ENCODE measurements around the gene L3MBTL4. TPM values are rescaled to one million over a fixed set of nuclear protein-coding genes. Genes with fewer than 3 reads are reported as not detected.

L3MBTL4 gene
- total RNA-seq, 1 experiment from 2014 or later = not detected

GRCh38 chr18:6155707-6156106, 259.0 kb downstream of the L3MBTL4 start:
- TF ChIP-seq POLR2AphosphoS5 (IDR thresholded peaks at IDR 0.05; ENCODE audit: low read depth, low read length) (no peak), ZBTB33 (IDR thresholded peaks at IDR 0.05; ENCODE audit: extremely low read depth, insufficient replicate concordance, low read length) (no peak), YY1 (IDR thresholded peaks at IDR 0.05; ENCODE audit: extremely low read depth, insufficient replicate concordance, low read depth, low read length) (no peak), JUND (IDR thresholded peaks at IDR 0.05) (no peak), ATF3 (IDR thresholded peaks at IDR 0.05) (no peak)
- no peaks in the 10 kb centered on the region for H3K79me2 ChIP-seq (ENCODE audit: insufficient read depth, low read length)
- intact Hi-C loops (cut with micrococcal nuclease) = loop anchor here (10.0 kb wide), 1 partner anchor 61 kb away; no protein-coding TSS in a partner anchor
- no peak overlapping the region for H3K27ac ChIP-seq (ENCODE audit: low read depth, low read length)
- no peak for ATAC-seq
- no peaks in the 10 kb centered on the region for H3K9me2 ChIP-seq (ENCODE audit: insufficient read depth)
- peaks cover 20 to 39% of the 10 kb centered on the region in 2 experiments; a peak in 3 of 4 replicates for H3K9me3 ChIP-seq (ENCODE audit: control insufficient read depth in 1 of 2, insufficient read depth in 1 of 2, low read depth in 1 of 2, low read length in 2 of 2)
- H3K4me2 ChIP-seq (ENCODE audit: low read length) = no peak overlapping the region
- no peaks in the 10 kb centered on the region for H3K4me1 ChIP-seq (ENCODE audit: control insufficient read depth in 1 of 2, insufficient read depth in 2 of 2, low read length in 2 of 2)
- POLR2A ChIA-PET = no interaction called here
- H3K9ac ChIP-seq (ENCODE audit: low read length) = no peak overlapping the region
- RAD21 ChIA-PET (ENCODE audit: low non-redundant PET in 1 of 2, low total read pairs in 2 of 2, uncharacterized antibody in 2 of 2, unreplicated experiment in 2 of 2) = no interaction called here
- no TSS peak for BruUV-seq (replicated peaks)
- H4K20me1 ChIP-seq (ENCODE audit: insufficient read depth) = no peaks in the 10 kb centered on the region
- CTCF ChIA-PET = no interaction called here
- DNase-seq (ENCODE audit: low read depth, low spot score) = no peak
- no peak overlapping the region for H3K4me3 ChIP-seq (replicated peaks in 1 of 2; ENCODE audit: low read depth in 1 of 2, low read length in 2 of 2)
- no peak overlapping the region for H2AFZ ChIP-seq (ENCODE audit: low read depth, low read length, poor library complexity, severe bottlenecking)
- no peaks in the 10 kb centered on the region for H3K36me3 ChIP-seq (ENCODE audit: control insufficient read depth in 1 of 2, insufficient read depth in 2 of 2, low read length in 2 of 2)
- H3K27me3 ChIP-seq (ENCODE audit: insufficient read depth, low read length) = no peaks in the 10 kb centered on the region

- BruUV-seq (replicated peaks) = no TSS peak
- Histone ChIP-seq H3K4me2 (ENCODE audit: low read length) (no peak overlapping the region), H3K9me2 (ENCODE audit: insufficient read depth) (no peaks in the 10 kb centered on the region), H3K79me2 (ENCODE audit: insufficient read depth, low read length) (no peaks in the 10 kb centered on the region), H3K9me3 (ENCODE audit: control insufficient read depth in 1 of 2, insufficient read depth in 1 of 2, low read depth in 1 of 2, low read length in 2 of 2) (peaks cover 20 to 33% of the 10 kb centered on the region in 2 experiments; a peak in 2 of 4 replicates), H3K4me3 (replicated peaks in 1 of 2; ENCODE audit: low read depth in 1 of 2, low read length in 2 of 2) (no peak overlapping the region), H3K27ac (ENCODE audit: low read depth, low read length) (no peak overlapping the region), H2AFZ (ENCODE audit: low read depth, low read length, poor library complexity, severe bottlenecking) (no peak overlapping the region), H3K4me1 (ENCODE audit: control insufficient read depth in 1 of 2, insufficient read depth in 2 of 2, low read length in 2 of 2) (no peaks in the 10 kb centered on the region), H4K20me1 (ENCODE audit: insufficient read depth) (no peaks in the 10 kb centered on the region), H3K36me3 (ENCODE audit: control insufficient read depth in 1 of 2, insufficient read depth in 2 of 2, low read length in 2 of 2) (no peaks in the 10 kb centered on the region), H3K9ac (ENCODE audit: low read length) (no peak overlapping the region), H3K27me3 (ENCODE audit: insufficient read depth, low read length) (no peaks in the 10 kb centered on the region)
- intact Hi-C loops (cut with micrococcal nuclease) = loop anchor here (10.0 kb wide), 1 partner anchor 56 kb away; no protein-coding TSS in a partner anchor
- ChIA-PET CTCF (no interaction called here), POLR2A (no interaction called here), RAD21 (ENCODE audit: low non-redundant PET in 1 of 2, low total read pairs in 2 of 2, uncharacterized antibody in 2 of 2, unreplicated experiment in 2 of 2) (no interaction called here)
- ATAC-seq (no peak), DNase-seq (ENCODE audit: low read depth, low spot score) (no peak)
- no peak for TF ChIP-seq SIN3A (IDR thresholded peaks at IDR 0.05; ENCODE audit: low read depth)
- TF ChIP-seq, protein P1, sequence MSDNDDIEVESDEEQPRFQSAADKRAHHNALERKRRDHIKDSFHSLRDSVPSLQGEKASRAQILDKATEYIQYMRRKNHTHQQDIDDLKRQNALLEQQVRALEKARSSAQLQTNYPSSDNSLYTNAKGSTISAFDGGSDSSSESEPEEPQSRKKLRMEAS (IDR thresholded peaks at IDR 0.05) = no peak
- no peak for TF ChIP-seq ELF1 (IDR thresholded peaks at IDR 0.05; ENCODE audit: borderline replicate concordance, low read depth)
- no peak for TF ChIP-seq POLR2AphosphoS5 (IDR thresholded peaks at IDR 0.05; ENCODE audit: low read depth, low read length)
- TF ChIP-seq EZH2 (IDR thresholded peaks at IDR 0.05) = no peak
- TF ChIP-seq JUND (IDR thresholded peaks at IDR 0.05) = no peak
- TF ChIP-seq TCF7L2 (IDR thresholded peaks at IDR 0.05; ENCODE audit: borderline replicate concordance, extremely low read depth, insufficient read depth, insufficient read length) = no peak
- no peak for TF ChIP-seq YY1 (IDR thresholded peaks at IDR 0.05; ENCODE audit: extremely low read depth, insufficient replicate concordance, low read depth, low read length)
- TF ChIP-seq FOSL1 (IDR thresholded peaks at IDR 0.05; ENCODE audit: low read depth) = no peak
- TF ChIP-seq CBX3 (IDR thresholded peaks at IDR 0.05; ENCODE audit: low read depth) = no peak
- TF ChIP-seq SRF (IDR thresholded peaks at IDR 0.05; ENCODE audit: low read depth) = no peak
- TF ChIP-seq, protein P2, sequence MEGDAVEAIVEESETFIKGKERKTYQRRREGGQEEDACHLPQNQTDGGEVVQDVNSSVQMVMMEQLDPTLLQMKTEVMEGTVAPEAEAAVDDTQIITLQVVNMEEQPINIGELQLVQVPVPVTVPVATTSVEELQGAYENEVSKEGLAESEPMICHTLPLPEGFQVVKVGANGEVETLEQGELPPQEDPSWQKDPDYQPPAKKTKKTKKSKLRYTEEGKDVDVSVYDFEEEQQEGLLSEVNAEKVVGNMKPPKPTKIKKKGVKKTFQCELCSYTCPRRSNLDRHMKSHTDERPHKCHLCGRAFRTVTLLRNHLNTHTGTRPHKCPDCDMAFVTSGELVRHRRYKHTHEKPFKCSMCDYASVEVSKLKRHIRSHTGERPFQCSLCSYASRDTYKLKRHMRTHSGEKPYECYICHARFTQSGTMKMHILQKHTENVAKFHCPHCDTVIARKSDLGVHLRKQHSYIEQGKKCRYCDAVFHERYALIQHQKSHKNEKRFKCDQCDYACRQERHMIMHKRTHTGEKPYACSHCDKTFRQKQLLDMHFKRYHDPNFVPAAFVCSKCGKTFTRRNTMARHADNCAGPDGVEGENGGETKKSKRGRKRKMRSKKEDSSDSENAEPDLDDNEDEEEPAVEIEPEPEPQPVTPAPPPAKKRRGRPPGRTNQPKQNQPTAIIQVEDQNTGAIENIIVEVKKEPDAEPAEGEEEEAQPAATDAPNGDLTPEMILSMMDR (IDR thresholded peaks at IDR 0.05 in 2 of 3, conservative IDR thresholded peaks at IDR 0.05 in 1 of 3; ENCODE audit: borderline replicate concordance in 1 of 3, insufficient read depth in 1 of 3, low read depth in 2 of 3, low read length in 2 of 3) = no peak
- no peak for TF ChIP-seq ZFX (IDR thresholded peaks at IDR 0.05)
- TF ChIP-seq CEBPB (IDR thresholded peaks at IDR 0.05; ENCODE audit: low read depth) = no peak
- no peak for TF ChIP-seq POLR2A (IDR thresholded peaks at IDR 0.05; ENCODE audit: borderline replicate concordance, extremely low read depth, insufficient read depth, insufficient read length)
- no peak for TF ChIP-seq ZNF274 (IDR thresholded peaks at IDR 0.05; ENCODE audit: low read depth, low read length)
These were observed 264.3 kb downstream of the L3MBTL4 start for GRCh38 chr18:6150430-6150829.
